ENCODE data around the gene P3H1.

P3H1 gene

GRCh38 chr1:42744148-42744413, 22.7 kb downstream of the P3H1 start:
- DNase-seq (ENCODE audit: low read depth), result no peak

DNA sequence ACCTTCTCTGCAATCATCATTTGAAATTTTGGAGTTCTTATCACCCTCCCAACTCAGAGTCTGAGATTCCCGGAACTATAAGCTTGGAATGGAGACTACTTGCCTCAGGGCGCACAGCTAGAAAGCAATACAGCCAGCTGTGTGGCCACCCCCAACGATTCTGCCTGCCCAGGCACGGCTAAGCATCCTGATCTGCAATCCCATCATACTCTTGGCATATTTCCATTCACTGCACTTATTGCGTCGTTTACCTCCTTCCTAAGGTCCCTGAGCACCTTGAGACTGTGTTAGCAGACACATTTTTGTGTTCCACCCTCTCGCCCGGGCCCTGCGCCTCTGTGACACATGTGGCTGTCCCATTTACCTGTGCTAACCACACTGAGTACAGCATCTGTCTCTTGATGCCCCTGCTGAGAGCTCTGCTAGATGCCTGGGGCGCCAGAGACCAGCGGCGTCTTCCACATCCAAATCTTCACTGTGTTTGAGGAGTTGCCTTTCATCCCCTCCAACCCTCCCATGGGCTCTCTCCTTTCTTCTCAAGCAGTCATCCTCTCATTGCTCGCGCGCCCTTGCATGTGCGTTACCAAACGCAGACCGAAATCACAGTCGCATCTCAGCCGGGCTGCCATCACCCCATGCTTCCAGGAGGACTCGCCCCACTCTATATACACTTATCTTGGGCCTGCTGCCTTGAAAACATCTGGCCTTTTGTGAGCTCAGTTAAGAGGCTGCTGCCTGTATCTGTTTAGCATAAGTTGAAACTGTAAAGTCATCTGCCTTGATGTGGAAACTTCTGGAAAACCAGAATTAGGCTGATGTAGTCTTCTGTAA, 23.3 kb downstream of the P3H1 start:
- no peak for DNase-seq (ENCODE audit: low read depth)

GRCh38 chr1:42742617-42743316, 24.1 kb downstream of the P3H1 start:
- no peak for DNase-seq (ENCODE audit: low read depth)

GRCh38 chr1:42742141-42742540, 24.7 kb downstream of the P3H1 start:
- no peak for DNase-seq (ENCODE audit: low read depth)

DNA sequence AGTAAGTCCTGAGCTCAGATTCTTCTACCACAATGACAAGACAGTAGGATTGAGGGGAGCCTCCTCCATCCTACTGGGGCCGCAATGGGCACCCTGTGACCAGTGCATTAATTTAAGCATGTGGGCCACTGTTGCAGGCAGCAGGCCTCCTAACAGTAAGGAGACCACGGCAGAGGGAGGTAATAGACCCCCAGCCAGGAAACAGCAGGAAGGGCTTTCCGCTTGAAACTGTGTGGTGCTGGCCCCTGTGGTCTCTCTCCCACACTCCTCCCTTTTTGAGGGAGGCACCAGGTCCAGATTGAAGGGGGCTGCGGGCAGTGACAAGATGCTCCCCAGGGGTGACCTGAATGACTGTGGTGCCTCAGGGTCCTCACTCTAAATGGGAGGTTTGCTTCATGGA, 25.1 kb downstream of the P3H1 start:
- DNase-seq (ENCODE audit: low read depth), result no peak

DNA sequence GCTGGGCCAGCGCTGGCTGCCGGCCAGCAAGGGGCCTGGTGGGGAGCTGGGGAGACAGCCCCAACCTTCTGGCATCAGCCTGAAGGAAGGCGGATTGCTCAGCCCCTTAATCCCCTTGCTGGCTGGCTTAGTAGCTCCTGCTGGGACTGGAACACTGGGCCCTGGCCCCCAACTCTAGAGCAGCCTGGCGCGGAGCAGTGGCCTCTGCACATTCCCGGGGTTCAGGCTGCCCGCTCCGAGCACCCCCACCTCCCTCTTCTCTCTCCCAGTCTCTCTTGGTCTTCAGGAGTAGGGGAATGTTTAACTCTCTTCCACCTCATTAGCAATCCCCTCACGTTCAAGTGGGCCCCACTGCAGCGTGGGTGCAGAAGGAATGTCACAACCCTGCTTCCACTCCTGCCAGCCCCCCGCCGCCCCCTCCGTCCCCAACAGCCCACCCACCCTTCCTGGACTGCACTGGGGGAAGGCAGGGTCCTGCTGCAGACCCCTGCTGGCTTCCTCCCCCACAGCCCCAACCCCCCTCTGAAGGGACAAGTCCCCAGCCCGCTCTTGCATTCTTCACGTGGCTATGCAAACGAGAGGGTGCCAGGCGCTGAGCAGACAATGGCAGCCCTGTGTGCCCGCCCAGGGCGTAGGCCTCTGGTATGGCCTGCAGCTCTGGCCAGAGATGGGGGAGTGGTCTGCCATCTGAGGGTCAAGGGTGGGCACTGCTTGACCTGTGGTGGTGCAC, 25.8 kb downstream of the P3H1 start:
- DNase-seq (ENCODE audit: low read depth), result no peak

GRCh38 chr1:42739753-42740700, 26.8 kb downstream of the P3H1 start, which contains the start of gene CLDN19:
CLDN19 (minus strand) TSS chr1:42740236; CDS start chr1:42740063, 173 bp downstream.
- no peak for DNase-seq (ENCODE audit: low read depth)

DNA sequence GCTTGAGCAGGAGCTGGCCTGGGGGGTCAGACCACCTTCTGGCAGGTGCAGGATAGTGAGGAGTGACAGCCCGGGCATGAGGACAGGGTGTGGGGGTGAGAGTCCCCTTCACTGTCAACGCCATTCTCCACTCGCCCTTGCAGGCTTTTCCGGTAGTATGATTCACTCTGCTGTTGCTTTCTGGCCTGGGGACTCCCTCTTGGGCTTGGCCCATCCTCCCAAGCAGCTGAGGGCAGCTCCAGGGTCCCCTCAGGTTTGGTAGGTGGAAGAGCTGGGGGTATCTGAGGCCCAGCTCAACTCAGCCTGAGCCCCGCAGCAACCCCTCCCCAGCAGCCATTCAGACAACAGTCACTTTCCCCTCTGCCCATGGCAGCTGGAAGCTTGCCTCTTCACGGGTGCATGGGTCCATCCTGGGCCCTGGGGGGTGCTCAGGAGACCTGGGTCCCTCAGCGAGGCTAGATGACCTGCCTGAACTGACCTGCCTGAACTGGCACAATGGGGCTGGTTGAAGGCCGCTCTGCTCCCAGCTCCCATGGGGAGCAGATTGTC, 28.1 kb downstream of the P3H1 start:
- no peak for DNase-seq (ENCODE audit: low read depth)

DNA sequence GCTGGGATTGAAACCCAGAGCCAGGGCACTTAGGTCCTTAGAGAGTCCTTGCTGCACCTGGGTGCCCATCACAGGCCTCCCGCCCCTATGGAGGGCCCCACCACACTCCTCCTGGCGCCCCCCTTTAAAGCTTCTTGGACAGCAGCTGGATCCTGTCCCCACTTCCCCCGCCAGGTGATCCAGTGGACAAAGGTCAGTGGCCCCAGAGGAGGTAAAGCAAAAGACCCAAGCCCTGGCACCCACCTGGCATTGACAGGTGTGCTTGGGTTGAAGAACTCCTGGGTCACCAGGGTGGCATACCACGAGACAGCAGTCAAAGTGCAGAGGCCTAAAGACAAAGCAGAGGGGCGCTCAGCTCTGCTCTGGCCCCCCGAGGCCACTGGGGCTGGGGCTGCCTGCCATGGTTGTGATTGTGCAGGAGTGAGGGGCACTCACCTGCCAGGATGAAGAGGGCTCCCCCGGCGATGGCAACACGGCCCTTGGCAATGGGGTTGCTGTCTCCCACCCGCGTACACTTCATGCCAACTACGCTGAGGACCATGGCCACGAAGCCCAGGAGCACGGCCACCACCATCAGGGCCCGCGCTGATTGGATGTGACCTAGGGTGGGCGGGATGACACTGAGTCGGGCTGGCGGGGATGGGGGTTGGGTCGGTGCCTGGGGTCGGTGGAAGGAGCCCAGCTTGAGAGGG, 28.7 kb downstream of the P3H1 start:
- no peak for DNase-seq (ENCODE audit: low read depth)

DNA sequence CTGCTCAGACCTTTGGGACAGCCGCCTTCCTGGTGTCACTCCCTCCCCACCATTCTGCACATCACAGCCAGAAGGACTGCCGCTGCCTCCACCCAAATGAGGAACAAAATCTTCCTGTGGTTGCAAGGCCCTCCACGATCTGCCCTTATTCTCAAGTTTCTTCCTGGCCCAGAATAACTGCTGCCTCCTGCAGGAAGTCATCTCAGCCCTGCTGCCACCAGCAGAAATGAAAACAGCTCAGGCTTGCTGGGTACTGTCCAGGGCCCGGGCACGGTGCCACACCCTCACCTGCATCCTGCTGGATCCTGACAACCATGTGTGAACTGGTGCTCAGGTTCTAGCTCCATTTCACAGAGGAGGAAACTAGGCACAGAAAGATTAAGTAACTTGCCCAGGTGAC, 29.6 kb downstream of the P3H1 start:
- DNase-seq (ENCODE audit: low read depth), result no peak

- DNase-seq (ENCODE audit: low read depth), result no peak
Observed at GRCh38 chr1:42736571-42737200, 30.1 kb downstream of the P3H1 start.

DNA sequence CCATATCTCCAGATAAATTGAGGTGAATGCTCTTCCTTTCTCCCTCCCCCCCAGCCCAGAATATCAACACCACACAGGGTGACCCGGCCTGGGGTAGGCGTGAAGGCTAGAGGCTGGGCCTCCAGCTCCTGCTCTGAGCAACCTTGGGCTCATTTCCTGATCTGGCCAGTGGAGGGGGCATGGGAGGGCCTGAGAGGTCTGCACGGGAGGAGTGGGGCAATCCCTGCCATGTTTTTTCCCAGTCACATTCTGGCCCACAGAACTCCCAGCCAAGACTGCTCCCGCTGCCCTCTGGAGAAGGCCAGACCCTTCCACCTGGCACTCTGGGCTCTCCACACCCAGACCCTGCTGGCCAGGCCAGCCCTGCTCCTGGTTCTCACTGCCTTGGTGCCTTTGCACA, 30.7 kb downstream of the P3H1 start:
- DNase-seq (ENCODE audit: low read depth), result peak; percentile 61

DNA sequence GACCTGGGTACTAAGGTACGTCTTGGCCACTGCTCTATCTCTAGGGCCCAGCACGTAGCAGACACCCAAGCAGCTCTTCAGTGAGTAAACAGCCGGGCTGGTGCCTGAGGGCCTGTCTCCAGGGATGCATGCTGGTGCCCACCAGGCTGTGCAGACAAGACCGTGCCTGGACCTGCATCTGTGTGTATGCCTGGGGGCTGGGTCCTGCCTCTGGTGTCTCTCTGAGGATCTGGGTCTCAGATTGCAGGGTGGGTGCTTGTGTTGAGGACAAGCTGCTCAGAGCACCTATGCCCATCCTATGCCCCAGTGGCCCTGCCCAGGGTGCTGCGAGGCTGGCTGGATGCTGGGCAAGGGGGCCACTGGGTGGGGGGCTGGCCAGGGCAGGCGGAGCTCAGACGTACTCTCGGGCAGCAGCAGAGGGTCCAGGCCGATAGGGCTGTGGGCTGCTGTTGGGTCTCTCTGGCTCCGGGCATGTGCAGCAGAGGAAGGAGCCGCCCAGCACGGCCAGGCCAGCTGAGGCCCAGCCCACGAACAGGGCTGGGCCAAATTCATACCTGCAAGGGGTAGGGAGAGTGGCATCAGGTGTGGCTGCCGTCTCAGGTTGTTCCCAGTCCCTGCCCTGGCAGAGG, 31.2 kb downstream of the P3H1 start:
- DNase-seq (ENCODE audit: low read depth), result no peak

- no peak for DNase-seq (ENCODE audit: low read depth)
Observed at GRCh38 chr1:42735056-42735455, 31.8 kb downstream of the P3H1 start.

DNA sequence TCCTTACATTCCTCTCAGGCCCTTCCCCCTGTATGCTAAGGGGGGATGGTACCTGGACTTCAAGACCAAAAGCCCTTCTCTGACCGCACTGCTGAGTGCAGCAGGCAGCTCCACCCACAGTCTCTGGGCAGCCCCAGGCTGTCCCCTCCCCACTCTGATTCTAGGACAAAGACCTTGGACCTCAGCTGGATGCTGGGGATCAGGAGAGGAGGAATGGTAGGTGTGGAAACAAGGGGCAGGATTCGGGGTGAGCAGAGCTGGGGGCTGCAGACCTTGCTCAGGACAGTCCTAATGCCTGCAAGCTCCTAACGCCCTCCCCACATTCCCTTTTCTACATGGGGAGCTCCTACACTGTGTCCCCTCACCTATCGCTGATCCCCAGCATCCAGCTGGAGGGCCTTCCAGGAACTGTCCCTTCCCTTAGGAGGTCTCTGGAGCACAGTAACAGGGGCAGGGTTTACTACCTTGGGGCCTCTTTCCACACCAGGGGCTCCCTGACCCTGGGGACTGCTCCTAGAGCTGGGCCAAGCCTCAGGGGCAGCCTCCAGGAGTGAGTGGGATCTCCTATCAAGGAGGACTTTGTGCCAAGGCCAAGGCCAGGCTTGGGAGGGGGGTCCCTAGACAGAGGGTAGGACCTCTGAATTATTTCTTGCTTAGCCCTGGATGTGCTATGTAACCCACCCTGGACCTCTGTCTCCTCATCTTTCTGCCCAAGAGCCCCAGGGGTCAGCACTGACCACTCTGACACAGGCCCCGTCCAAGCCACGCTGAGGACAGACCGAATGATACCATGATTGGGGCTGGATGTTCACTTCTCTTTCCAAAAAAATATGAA, 32.4 kb downstream of the P3H1 start:
- no peak for DNase-seq (ENCODE audit: low read depth)

GRCh38 chr1:42733415-42734200, 33.2 kb downstream of the P3H1 start:
- no peak for DNase-seq (ENCODE audit: low read depth)

- no peak for DNase-seq (ENCODE audit: low read depth)
Observed at GRCh38 chr1:42732126-42732680, 34.6 kb downstream of the P3H1 start.

DNA sequence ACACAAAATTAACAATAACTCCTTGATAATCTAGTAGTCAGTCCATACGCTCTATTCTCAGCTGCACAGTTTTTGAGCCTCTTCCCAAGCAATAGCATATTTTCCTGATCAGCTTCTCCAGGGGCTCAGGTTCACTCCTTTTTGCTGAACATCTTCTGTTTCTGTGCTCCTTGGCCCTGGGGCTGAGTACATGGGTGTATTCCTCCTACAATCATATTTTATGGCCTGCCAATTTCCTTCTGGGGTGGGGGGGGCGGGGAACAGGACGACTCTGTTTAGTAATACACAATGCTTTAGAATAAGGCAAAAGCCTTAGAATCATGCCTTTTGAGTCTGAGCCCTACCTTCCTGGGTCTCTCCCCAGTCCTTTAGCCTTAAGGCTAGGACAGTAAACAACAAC, 35.2 kb downstream of the P3H1 start:
- no peak for DNase-seq (ENCODE audit: low read depth)
